DND-41 (cell line): ENCODE measurements around the gene DHH.

Experiments used
- CTCF ChIP-seq: IDR thresholded peaks from 2 replicates; pipeline ENCODE4 v1.5.1; 2012; ENCODE audit warnings: borderline replicate concordance, low read length, moderate library complexity, mild to moderate bottlenecking; ENCODE audit not compliant: poor library complexity, severe bottlenecking; ENCODE audit errors: extremely low read depth
- EZH2 ChIP-seq: IDR thresholded peaks from 3 replicates; pipeline ENCODE4 v1.6.1; 2012; ENCODE audit warnings: borderline replicate concordance, low read depth, mild to moderate bottlenecking, moderate library complexity, low read length, inconsistent platforms; ENCODE audit not compliant: severe bottlenecking

DNA sequence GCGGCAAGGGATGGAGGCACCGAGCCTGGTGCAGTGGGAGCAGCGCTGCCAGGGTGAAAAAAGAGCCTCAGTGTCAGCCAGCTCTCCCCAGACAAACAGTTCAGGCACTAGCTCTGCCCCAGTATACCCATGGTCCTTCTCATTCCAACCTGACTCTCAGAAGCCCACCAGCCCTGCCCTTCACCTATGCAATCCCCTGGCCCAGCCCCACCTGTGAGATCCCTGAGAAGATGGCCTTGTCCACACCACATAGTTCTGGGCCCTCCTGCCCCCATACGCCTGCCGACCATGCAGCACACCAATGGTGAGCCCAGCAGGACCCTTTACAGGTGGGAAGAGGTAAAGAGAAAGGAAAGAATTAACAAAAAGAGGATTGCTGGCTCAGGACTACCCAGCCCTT lies 40.5 kb downstream of the DHH start:
- TF ChIP-seq CTCF = no peak
- TF ChIP-seq EZH2 = no peak
